HG03135 (cell line): ENCODE results near the gene TMEM184B.
"Not testable (repeated sequence)": the region's sequence is repeated elsewhere in the genome, so short reads cannot be mapped to it uniquely, and the experiment has no call there.

Source experiments
- ATAC-seq: cut with Tn5 transposase; IDR thresholded peaks from one replicate; pipeline ENCODE4 v1.9.1; 2021; ENCODE audit warnings: mild to moderate bottlenecking, moderate library complexity; ENCODE audit not compliant: unreplicated experiment

TMEM184B gene

GRCh38 chr22:38249803-38250642 is 22.8 kb downstream of the TMEM184B start:
- ATAC-seq = no peak

GRCh38 chr22:38249301-38249700 is 23.5 kb downstream of the TMEM184B start:
- no peak for ATAC-seq

- ATAC-seq = no peak
Measured at GRCh38 chr22:38248280-38248679, 24.5 kb downstream of the TMEM184B start.

- ATAC-seq = no peak
Measured at GRCh38 chr22:38247713-38248112, 25.1 kb downstream of the TMEM184B start.

- no peak for ATAC-seq
Measured at GRCh38 chr22:38246692-38247091, 26.1 kb downstream of the TMEM184B start.

- ATAC-seq = no peak
Measured at GRCh38 chr22:38246046-38246658, 26.7 kb downstream of the TMEM184B start.

GRCh38 chr22:38244106-38244505 is 28.7 kb downstream of the TMEM184B start:
- no peak for ATAC-seq

- no peak for ATAC-seq
Measured at GRCh38 chr22:38243007-38243765, 29.6 kb downstream of the TMEM184B start.

- no peak for ATAC-seq
Measured at GRCh38 chr22:38240734-38241252, 32.0 kb downstream of the TMEM184B start.

GRCh38 chr22:38239101-38239761 is 33.6 kb downstream of the TMEM184B start:
- ATAC-seq = no peak

- no peak for ATAC-seq
Measured at GRCh38 chr22:38238519-38239071, 34.2 kb downstream of the TMEM184B start.

- no peak for ATAC-seq
Measured at GRCh38 chr22:38236786-38237185, 36.0 kb downstream of the TMEM184B start.

- ATAC-seq = no peak
Measured at GRCh38 chr22:38235240-38235850, 37.5 kb downstream of the TMEM184B start.

GRCh38 chr22:38233856-38234255 is 39.0 kb downstream of the TMEM184B start:
- ATAC-seq = not testable (repeated sequence)

- no peak for ATAC-seq
Measured at GRCh38 chr22:38233427-38233826, 39.4 kb downstream of the TMEM184B start.

GRCh38 chr22:38232196-38232595 is 40.6 kb downstream of the TMEM184B start:
- no peak for ATAC-seq

- ATAC-seq = no peak
Measured at GRCh38 chr22:38230916-38231315, 41.9 kb downstream of the TMEM184B start.

- no peak for ATAC-seq
Measured at GRCh38 chr22:38230108-38230825, 42.5 kb downstream of the TMEM184B start.
